SK-N-SH treated with all-trans-retinoic acid at 6 μM for 48 hours (cell line): ENCODE results near the gene SLC30A5.
A peak's percentile ranks its signal among the peaks of the same experiment; 100 is the strongest.

Experiments
- ATAC-seq: fragments of 200-7000 bp; cut with Tn5 transposase; 3 replicates; pipeline ENCODE4 v1.9.1; 2020; ENCODE audit warnings: mild to moderate bottlenecking, moderate library complexity
- ARNTL ChIP-seq: fragments of 450-650 bp; formaldehyde crosslinking; IDR thresholded peaks from 2 replicates; pipeline ENCODE4 v1.5.0; 2020; ENCODE audit warnings: low read depth, mild to moderate bottlenecking, moderate library complexity, borderline replicate concordance
- BACH2 ChIP-seq: fragments of 250-450 bp; sonication (Bioruptor Pico); IDR thresholded peaks from 2 replicates; pipeline ENCODE4 v1.9.0; 2021; ENCODE audit warnings: mild to moderate bottlenecking, borderline replicate concordance
- CSDC2 ChIP-seq: fragments of 250-450 bp; sonication (Bioruptor Pico); IDR thresholded peaks from 2 replicates; pipeline ENCODE4 v1.5.0; 2020; ENCODE audit warnings: mild to moderate bottlenecking, moderate library complexity
- ESRRG ChIP-seq: fragments of 250-450 bp; sonication (Bioruptor Pico); IDR thresholded peaks from 2 replicates; pipeline ENCODE4 v1.6.1; 2021; ENCODE audit warnings: mild to moderate bottlenecking
- GLIS3 ChIP-seq: fragments of 250-450 bp; sonication (Bioruptor Pico); IDR thresholded peaks from 2 replicates; pipeline ENCODE4 v1.5.0; 2020; ENCODE audit warnings: mild to moderate bottlenecking, moderate library complexity
- ISL1 ChIP-seq: fragments of 250-450 bp; sonication (Bioruptor Pico); IDR thresholded peaks from 2 replicates; pipeline ENCODE4 v2.1.2; 2022; ENCODE audit warnings: mild to moderate bottlenecking, moderate library complexity
- OSR1 ChIP-seq: fragments of 250-450 bp; sonication (Bioruptor Pico); IDR thresholded peaks from 2 replicates; pipeline ENCODE4 v1.8.0; 2022; ENCODE audit warnings: moderate library complexity, mild to moderate bottlenecking, inconsistent platforms
- PPARA ChIP-seq: fragments of 250-450 bp; sonication (Bioruptor Pico); IDR thresholded peaks from 2 replicates; pipeline ENCODE4 v1.5.0; 2020; ENCODE audit warnings: mild to moderate bottlenecking, borderline replicate concordance
- RARB ChIP-seq: fragments of 250-450 bp; sonication (Bioruptor Pico); IDR thresholded peaks from 2 replicates; pipeline ENCODE4 v1.8.0; 2021; ENCODE audit warnings: mild to moderate bottlenecking, moderate library complexity
- SNAI2 ChIP-seq: fragments of 250-450 bp; sonication (Bioruptor Pico); IDR thresholded peaks from 2 replicates; pipeline ENCODE4 v1.5.0; 2020; ENCODE audit warnings: mild to moderate bottlenecking, moderate library complexity
- TCF4 ChIP-seq: fragments of 250-450 bp; sonication (Bioruptor Pico); IDR thresholded peaks from 2 replicates; pipeline ENCODE4 v1.8.0; 2021; ENCODE audit warnings: mild to moderate bottlenecking, moderate library complexity, borderline replicate concordance
- TOX ChIP-seq: fragments of 250-450 bp; sonication (Bioruptor Pico); IDR thresholded peaks from 2 replicates; pipeline ENCODE4 v1.8.0; 2021; ENCODE audit warnings: mild to moderate bottlenecking, moderate library complexity, borderline replicate concordance
- TSHZ2 ChIP-seq: fragments of 250-450 bp; sonication (Bioruptor Pico); IDR thresholded peaks from 2 replicates; pipeline ENCODE4 v1.5.0; 2020; ENCODE audit warnings: mild to moderate bottlenecking, moderate library complexity
- ZC3H10 ChIP-seq: fragments of 250-450 bp; sonication (Bioruptor Pico); IDR thresholded peaks from 2 replicates; pipeline ENCODE4 v1.5.1; 2021; ENCODE audit warnings: mild to moderate bottlenecking, moderate library complexity
- ZFP3 ChIP-seq: fragments of 250-450 bp; sonication (Bioruptor Pico); IDR thresholded peaks from 2 replicates; pipeline ENCODE4 v1.5.0; 2020; ENCODE audit warnings: mild to moderate bottlenecking, moderate library complexity
- ZFP30 ChIP-seq: fragments of 450-650 bp; formaldehyde crosslinking; IDR thresholded peaks from 2 replicates; pipeline ENCODE4 v1.5.0; 2022; ENCODE audit warnings: mild to moderate bottlenecking, moderate library complexity
- ZNF565 ChIP-seq: fragments of 450-650 bp; formaldehyde crosslinking; conservative IDR thresholded peaks from 2 replicates; pipeline ENCODE4 v1.5.0; 2020; ENCODE audit warnings: low read depth, mild to moderate bottlenecking, moderate library complexity
- ZNF70 ChIP-seq: fragments of 450-650 bp; formaldehyde crosslinking; IDR thresholded peaks from 2 replicates; pipeline ENCODE4 v1.5.0; 2020; ENCODE audit warnings: mild to moderate bottlenecking, moderate library complexity
- ZNF8 ChIP-seq: fragments of 450-650 bp; formaldehyde crosslinking; IDR thresholded peaks from 2 replicates; pipeline ENCODE4 v1.5.0; 2020; ENCODE audit warnings: mild to moderate bottlenecking, moderate library complexity
- TF ChIP-seq, protein P1 (sequence below): fragments of 250-450 bp; sonication (Bioruptor Pico); IDR thresholded peaks from 2 replicates; pipeline ENCODE4 v1.8.0; 2020; ENCODE audit warnings: mild to moderate bottlenecking, moderate library complexity, borderline replicate concordance
- TF ChIP-seq, protein P2 (sequence below): fragments of 250-450 bp; sonication (Bioruptor Pico); IDR thresholded peaks from 2 replicates; pipeline ENCODE4 v1.5.1; 2021; ENCODE audit warnings: mild to moderate bottlenecking, moderate library complexity
- TF ChIP-seq, protein P3 (sequence below): fragments of 250-450 bp; sonication (Bioruptor Pico); IDR thresholded peaks from 2 replicates; pipeline ENCODE4 v1.5.1; 2020; ENCODE audit warnings: low read depth, mild to moderate bottlenecking, moderate library complexity
- TF ChIP-seq, protein P4 (sequence below): fragments of 250-450 bp; sonication (Bioruptor Pico); IDR thresholded peaks from 2 replicates; pipeline ENCODE4 v1.8.0; 2021; ENCODE audit warnings: low read depth, mild to moderate bottlenecking, moderate library complexity, borderline replicate concordance

SLC30A5 gene

GRCh38 chr5:69156456-69156855 lies 62.6 kb downstream of the SLC30A5 start:
- ATAC-seq = no peak

GRCh38 chr5:69158039-69158438 lies 64.2 kb downstream of the SLC30A5 start:
- no peak for ATAC-seq
- TF ChIP-seq, protein P1, sequence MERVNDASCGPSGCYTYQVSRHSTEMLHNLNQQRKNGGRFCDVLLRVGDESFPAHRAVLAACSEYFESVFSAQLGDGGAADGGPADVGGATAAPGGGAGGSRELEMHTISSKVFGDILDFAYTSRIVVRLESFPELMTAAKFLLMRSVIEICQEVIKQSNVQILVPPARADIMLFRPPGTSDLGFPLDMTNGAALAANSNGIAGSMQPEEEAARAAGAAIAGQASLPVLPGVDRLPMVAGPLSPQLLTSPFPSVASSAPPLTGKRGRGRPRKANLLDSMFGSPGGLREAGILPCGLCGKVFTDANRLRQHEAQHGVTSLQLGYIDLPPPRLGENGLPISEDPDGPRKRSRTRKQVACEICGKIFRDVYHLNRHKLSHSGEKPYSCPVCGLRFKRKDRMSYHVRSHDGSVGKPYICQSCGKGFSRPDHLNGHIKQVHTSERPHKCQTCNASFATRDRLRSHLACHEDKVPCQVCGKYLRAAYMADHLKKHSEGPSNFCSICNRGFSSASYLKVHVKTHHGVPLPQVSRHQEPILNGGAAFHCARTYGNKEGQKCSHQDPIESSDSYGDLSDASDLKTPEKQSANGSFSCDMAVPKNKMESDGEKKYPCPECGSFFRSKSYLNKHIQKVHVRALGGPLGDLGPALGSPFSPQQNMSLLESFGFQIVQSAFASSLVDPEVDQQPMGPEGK (CRISPR knock-in tag) = no peak
- TF ChIP-seq ARNTL (CRISPR knock-in tag) = no peak
- TF ChIP-seq ISL1 (CRISPR knock-in tag) = no peak
- no peak for TF ChIP-seq GLIS3 (CRISPR knock-in tag)
- no peak for TF ChIP-seq ESRRG (CRISPR knock-in tag)
- TF ChIP-seq ZFP3 (CRISPR knock-in tag) = no peak
- no peak for TF ChIP-seq BACH2
- no peak for TF ChIP-seq ZFP30
- TF ChIP-seq ZC3H10 (CRISPR knock-in tag) = no peak
- no peak for TF ChIP-seq SNAI2
- no peak for TF ChIP-seq ZNF8 (CRISPR knock-in tag)
- no peak for TF ChIP-seq CSDC2 (CRISPR knock-in tag)
- TF ChIP-seq, all 23 proteins: peak for 0

More at GRCh38 chr5:69156456-69156855, 62.6 kb downstream of the SLC30A5 start:
- no peak for TF ChIP-seq ZFP30
- TF ChIP-seq, all 23 proteins: peak for 0

DNA sequence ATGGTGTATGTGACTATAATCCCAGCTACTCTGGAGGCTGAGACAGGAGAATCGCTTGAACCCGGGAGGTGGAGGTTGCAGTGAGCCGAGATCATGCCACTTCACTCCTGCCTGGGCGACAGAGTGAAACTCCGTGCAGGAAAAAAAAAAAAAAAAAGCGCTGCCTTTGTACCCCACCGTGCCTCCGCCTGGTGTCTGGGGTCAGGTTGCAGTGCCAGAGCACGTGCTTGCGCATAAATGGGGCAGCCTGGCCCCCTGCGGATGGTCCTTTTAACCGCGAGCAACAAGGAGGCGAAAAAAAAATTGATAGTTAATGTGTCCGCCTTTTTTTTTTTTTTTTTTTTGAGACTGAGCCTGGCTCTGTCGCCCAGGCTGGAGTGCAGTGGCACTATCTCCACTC lies 66.8 kb downstream of the SLC30A5 start:
- TF ChIP-seq TCF4 = no peak
- no peak for TF ChIP-seq GLIS3 (CRISPR knock-in tag)
- TF ChIP-seq ARNTL (CRISPR knock-in tag) = no peak
- TF ChIP-seq TOX = no peak
- no peak for TF ChIP-seq ZFP3 (CRISPR knock-in tag)
- no peak for TF ChIP-seq BACH2
- no peak for TF ChIP-seq ZFP30
- no peak for TF ChIP-seq OSR1 (CRISPR knock-in tag)
- TF ChIP-seq ZC3H10 (CRISPR knock-in tag) = no peak
- no peak for TF ChIP-seq ZNF565 (CRISPR knock-in tag)
- no peak for TF ChIP-seq CSDC2 (CRISPR knock-in tag)
- TF ChIP-seq ISL1 (CRISPR knock-in tag) = no peak
- TF ChIP-seq ZNF8 (CRISPR knock-in tag) = no peak
- TF ChIP-seq, protein P2, sequence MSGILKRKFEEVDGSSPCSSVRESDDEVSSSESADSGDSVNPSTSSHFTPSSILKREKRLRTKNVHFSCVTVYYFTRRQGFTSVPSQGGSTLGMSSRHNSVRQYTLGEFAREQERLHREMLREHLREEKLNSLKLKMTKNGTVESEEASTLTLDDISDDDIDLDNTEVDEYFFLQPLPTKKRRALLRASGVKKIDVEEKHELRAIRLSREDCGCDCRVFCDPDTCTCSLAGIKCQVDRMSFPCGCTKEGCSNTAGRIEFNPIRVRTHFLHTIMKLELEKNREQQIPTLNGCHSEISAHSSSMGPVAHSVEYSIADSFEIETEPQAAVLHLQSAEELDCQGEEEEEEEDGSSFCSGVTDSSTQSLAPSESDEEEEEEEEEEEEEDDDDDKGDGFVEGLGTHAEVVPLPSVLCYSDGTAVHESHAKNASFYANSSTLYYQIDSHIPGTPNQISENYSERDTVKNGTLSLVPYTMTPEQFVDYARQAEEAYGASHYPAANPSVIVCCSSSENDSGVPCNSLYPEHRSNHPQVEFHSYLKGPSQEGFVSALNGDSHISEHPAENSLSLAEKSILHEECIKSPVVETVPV (CRISPR knock-in tag) = no peak
- no peak for TF ChIP-seq RARB (CRISPR knock-in tag)
- no peak for ATAC-seq

- peak; percentile 99 for ATAC-seq
- TF ChIP-seq PPARA (CRISPR knock-in tag) (no peak), OSR1 (CRISPR knock-in tag) (no peak), TCF4 (no peak), ZFP3 (CRISPR knock-in tag) (no peak), RARB (CRISPR knock-in tag) (no peak), SNAI2 (no peak), CSDC2 (CRISPR knock-in tag) (no peak), ZNF8 (CRISPR knock-in tag) (no peak), ZNF70 (CRISPR knock-in tag) (no peak)
- TF ChIP-seq, protein P3, sequence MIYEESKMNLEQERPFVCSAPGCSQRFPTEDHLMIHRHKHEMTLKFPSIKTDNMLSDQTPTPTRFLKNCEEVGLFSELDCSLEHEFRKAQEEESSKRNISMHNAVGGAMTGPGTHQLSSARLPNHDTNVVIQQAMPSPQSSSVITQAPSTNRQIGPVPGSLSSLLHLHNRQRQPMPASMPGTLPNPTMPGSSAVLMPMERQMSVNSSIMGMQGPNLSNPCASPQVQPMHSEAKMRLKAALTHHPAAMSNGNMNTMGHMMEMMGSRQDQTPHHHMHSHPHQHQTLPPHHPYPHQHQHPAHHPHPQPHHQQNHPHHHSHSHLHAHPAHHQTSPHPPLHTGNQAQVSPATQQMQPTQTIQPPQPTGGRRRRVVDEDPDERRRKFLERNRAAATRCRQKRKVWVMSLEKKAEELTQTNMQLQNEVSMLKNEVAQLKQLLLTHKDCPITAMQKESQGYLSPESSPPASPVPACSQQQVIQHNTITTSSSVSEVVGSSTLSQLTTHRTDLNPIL (CRISPR knock-in tag) = no peak
Observed at GRCh38 chr5:69166686-69167492, 73.1 kb downstream of the SLC30A5 start, which contains the start of gene CCNB1. Gene CCNB1, plus strand, starts transcription at chr5:69167150. Its CDS starts 113 bp downstream, at chr5:69167263.

- peak; percentile 22 for ATAC-seq
- TF ChIP-seq, protein P3 (CRISPR knock-in tag) = no peak
- no peak for TF ChIP-seq CSDC2 (CRISPR knock-in tag)
- TF ChIP-seq ZC3H10 (CRISPR knock-in tag) = no peak
- TF ChIP-seq TSHZ2 (CRISPR knock-in tag) = no peak
- TF ChIP-seq ZNF70 (CRISPR knock-in tag) = no peak
- TF ChIP-seq ZFP3 (CRISPR knock-in tag) = no peak
- no peak for TF ChIP-seq SNAI2
- no peak for TF ChIP-seq ISL1 (CRISPR knock-in tag)
- no peak for TF ChIP-seq OSR1 (CRISPR knock-in tag)
- TF ChIP-seq, protein P4, sequence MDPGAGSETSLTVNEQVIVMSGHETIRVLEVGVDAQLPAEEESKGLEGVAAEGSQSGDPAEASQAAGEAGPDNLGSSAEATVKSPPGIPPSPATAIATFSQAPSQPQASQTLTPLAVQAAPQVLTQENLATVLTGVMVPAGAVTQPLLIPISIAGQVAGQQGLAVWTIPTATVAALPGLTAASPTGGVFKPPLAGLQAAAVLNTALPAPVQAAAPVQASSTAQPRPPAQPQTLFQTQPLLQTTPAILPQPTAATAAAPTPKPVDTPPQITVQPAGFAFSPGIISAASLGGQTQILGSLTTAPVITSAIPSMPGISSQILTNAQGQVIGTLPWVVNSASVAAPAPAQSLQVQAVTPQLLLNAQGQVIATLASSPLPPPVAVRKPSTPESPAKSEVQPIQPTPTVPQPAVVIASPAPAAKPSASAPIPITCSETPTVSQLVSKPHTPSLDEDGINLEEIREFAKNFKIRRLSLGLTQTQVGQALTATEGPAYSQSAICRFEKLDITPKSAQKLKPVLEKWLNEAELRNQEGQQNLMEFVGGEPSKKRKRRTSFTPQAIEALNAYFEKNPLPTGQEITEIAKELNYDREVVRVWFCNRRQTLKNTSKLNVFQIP (CRISPR knock-in tag) = no peak
- TF ChIP-seq ARNTL (CRISPR knock-in tag) = no peak
Observed at GRCh38 chr5:69167493-69167855, 73.7 kb downstream of the SLC30A5 start.
